ENCODE data around the gene IDS.

DNA sequence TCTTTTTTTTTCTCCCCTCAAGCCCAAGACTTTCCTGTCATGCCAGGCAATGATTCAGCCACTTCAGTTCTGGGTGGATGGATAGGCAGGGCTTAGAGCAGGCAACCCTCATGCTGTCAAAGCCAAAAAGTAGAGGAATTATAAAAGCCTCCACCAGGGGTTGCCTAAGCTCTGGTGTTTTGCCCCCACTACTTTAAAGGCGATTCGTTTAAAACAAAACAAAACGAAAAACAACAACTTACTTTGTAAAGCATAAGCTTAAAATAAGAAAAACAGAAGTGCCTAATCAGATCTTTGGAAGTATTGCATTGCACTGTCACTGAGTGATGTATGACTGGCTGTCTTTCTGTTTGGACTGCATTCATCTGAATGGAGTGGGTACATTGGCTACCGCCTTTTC, 5.3 kb upstream of the IDS start:
- TF ChIP-seq ZBTB33 (IDR thresholded peaks at IDR 0.05) (no peak), CTCF (IDR thresholded peaks at IDR 0.05; ENCODE audit: low read depth, low read length, missing input control) (no peak), JUND (IDR thresholded peaks at IDR 0.05) (no peak), RXRA (IDR thresholded peaks at IDR 0.05) (no peak), RAD21 (IDR thresholded peaks at IDR 0.05) (no peak), NR2F2 (IDR thresholded peaks at IDR 0.05) (no peak), FOXA1 (IDR thresholded peaks at IDR 0.05) (no peak), REST (IDR thresholded peaks at IDR 0.05) (no peak), TAF1 (conservative IDR thresholded peaks at IDR 0.05) (no peak), SP1 (IDR thresholded peaks at IDR 0.05) (no peak), MAX (IDR thresholded peaks at IDR 0.05) (no peak), HNF4G (IDR thresholded peaks at IDR 0.05) (no peak)
